ENCODE results near the gene RAB34. TPM values are rescaled to one million over a fixed set of nuclear protein-coding genes. Genes with fewer than 3 reads are reported as not detected.

The RAB34 gene
- polyA plus RNA-seq, 2 of the 4 experiments (the other 2 are of a cell fraction), result 211 to 288 TPM

GRCh38 chr17:28747801-28748750, 30.4 kb upstream of the RAB34 start:
- FAIRE-seq (no peak), DNase-seq (ENCODE audit: low read depth in 1 of 2, low spot score in 1 of 2) (no peak), ATAC-seq (no peak)
- CTCF ChIA-PET, result interaction anchor here (1.3 to 22.6 kb wide), 9 partner anchors 7 to 156 kb away, joined by 3 to 977 read pairs (median 14); partner anchors contain the start of genes DHRS13, FLOT2, NEK8 and RPL23A
- no peaks in the 10 kb centered on the region for H3K9me3 ChIP-seq
- 95% methylated on average over 18 of the region's 18 CpGs for WGBS (ENCODE audit: missing lambda C conversion rate)
- POLR2A ChIA-PET, result interaction anchor here (1.4 to 12.2 kb wide), 2 partner anchors 21 to 28 kb away, joined by 3 to 369 read pairs; partner anchors contain the start of genes NEK8, RPL23A and TLCD1
- H3K27ac ChIP-seq, result peak overlapping the region in 1 of 2 experiments; percentile 99; a peak in 3 of 6 replicates
- TF ChIP-seq POLR2AphosphoS2 (conservative IDR thresholded peaks at IDR 0.05; ENCODE audit: low read length) (peak; percentile 73; the same call in 1 of the 2 replicates), TP53 (CRISPR knock-in tag; IDR thresholded peaks at IDR 0.05) (no peak)
- H3K4me2 ChIP-seq, result no peak overlapping the region; the same call in 2 of the 3 replicates
- H3K4me3 ChIP-seq, result no peak overlapping the region
- peaks cover 51% of the 10 kb centered on the region for H3K4me1 ChIP-seq

- peak overlapping the region; percentile 93 for H3K4me3 ChIP-seq
- DNase-seq (ENCODE audit: low read depth in 1 of 2, low spot score in 1 of 2) (no peak), ATAC-seq (no peak), FAIRE-seq (no peak)
- POLR2A ChIA-PET, result interaction anchor here (0.9 to 12.2 kb wide), 2 partner anchors 20 to 27 kb away, joined by 5 to 369 read pairs; partner anchors contain the start of genes NEK8, RPL23A and TLCD1
- CTCF ChIA-PET, result interaction anchor here (0.6 to 22.6 kb wide), 8 partner anchors 10 to 1608 kb away, joined by 3 to 977 read pairs (median 6); partner anchors contain the start of genes DHRS13, FLOT2, NEK8 and RPL23A
- H3K4me2 ChIP-seq, result peak overlapping the region; percentile 96
- peaks cover 59% of the 10 kb centered on the region for H3K4me1 ChIP-seq
- H3K27ac ChIP-seq, result peak overlapping the region; percentile 98 to 99
- TF ChIP-seq MYC (IDR thresholded peaks at IDR 0.05; ENCODE audit: borderline replicate concordance, low read length), result no peak
- 0 out of 2 replicates have a peak, but pooled peaks have one; percentile 16 for TF ChIP-seq HOXA7 (CRISPR knock-in tag; IDR thresholded peaks at IDR 0.05)
- TF ChIP-seq FOSB (CRISPR knock-in tag; IDR thresholded peaks at IDR 0.05), result 0 out of 2 replicates have a peak, but pooled peaks have one; percentile 63
- WGBS (ENCODE audit: missing lambda C conversion rate), result 77% methylated on average over 6 of the region's 7 CpGs
- no peaks in the 10 kb centered on the region for H3K9me3 ChIP-seq
Measured at GRCh38 chr17:28747051-28747691, 29.5 kb upstream of the RAB34 start.

GRCh38 chr17:28746611-28747050, 29.0 kb upstream of the RAB34 start:
- ATAC-seq (peak in 1 of 2 experiments; percentile 0; a peak in 1 of 6 replicates), FAIRE-seq (no peak), DNase-seq (ENCODE audit: low read depth in 1 of 2, low spot score in 1 of 2) (peak in 1 of 2 experiments; percentile 76)
- Histone ChIP-seq H3K4me3 (peak overlapping the region; percentile 93), H3K4me1 (peaks cover 64% of the 10 kb centered on the region), H3K4me2 (peak overlapping the region; percentile 96), H3K9me3 (no peaks in the 10 kb centered on the region), H3K27ac (peak overlapping the region; percentile 98 to 99)
- ChIA-PET CTCF (interaction anchor here (1.1 to 22.6 kb wide), 7 partner anchors 10 to 207 kb away, joined by 3 to 977 read pairs (median 6); partner anchors contain the start of genes DHRS13, FLOT2, NEK8 and RPL23A), POLR2A (interaction anchor here (0.9 to 12.2 kb wide), 2 partner anchors 20 to 27 kb away, joined by 5 to 369 read pairs; partner anchors contain the start of genes NEK8, RPL23A and TLCD1)
- TF ChIP-seq GATA3 (IDR thresholded peaks at IDR 0.05; ENCODE audit: borderline replicate concordance), result 0 out of 2 replicates have a peak, but pooled peaks have one; percentile 6
- no peak for TF ChIP-seq HEYL (CRISPR knock-in tag; IDR thresholded peaks at IDR 0.05)
- peak; percentile 20; the same call in 1 of the 2 replicates for TF ChIP-seq E2F6 (IDR thresholded peaks at IDR 0.05; ENCODE audit: borderline replicate concordance, low read depth)
- TF ChIP-seq CTCF (IDR thresholded peaks at IDR 0.05), result no peak
- TF ChIP-seq FOXS1 (CRISPR knock-in tag; IDR thresholded peaks at IDR 0.05), result no peak
- TF ChIP-seq KDM1A (IDR thresholded peaks at IDR 0.05; ENCODE audit: low read depth), result 0 out of 2 replicates have a peak, but pooled peaks have one; percentile 12
- 0 out of 2 replicates have a peak, but pooled peaks have one; percentile 12 for TF ChIP-seq REST (IDR thresholded peaks at IDR 0.05)
- TF ChIP-seq HOXB13 (CRISPR knock-in tag; IDR thresholded peaks at IDR 0.05; ENCODE audit: low read depth), result no peak
- TF ChIP-seq CEBPB (IDR thresholded peaks at IDR 0.05), result no peak
- TF ChIP-seq JUN (IDR thresholded peaks at IDR 0.05), result no peak
- TF ChIP-seq MAX (IDR thresholded peaks at IDR 0.05), result peak; percentile 50; the same call in 1 of the 2 replicates
- WGBS (ENCODE audit: missing lambda C conversion rate), result 17% methylated on average over 5 of the region's 5 CpGs

All from A549 (cell line).